Measurements from ENCODE around the gene ATF6. TPM values are rescaled to one million over a fixed set of nuclear protein-coding genes. Genes with fewer than 3 reads are reported as not detected.
A peak's percentile ranks its signal among the peaks of the same experiment; 100 is the strongest.

Gene ATF6
- total RNA-seq, 1 donor from 2014 or later = 76.2 TPM

DNA sequence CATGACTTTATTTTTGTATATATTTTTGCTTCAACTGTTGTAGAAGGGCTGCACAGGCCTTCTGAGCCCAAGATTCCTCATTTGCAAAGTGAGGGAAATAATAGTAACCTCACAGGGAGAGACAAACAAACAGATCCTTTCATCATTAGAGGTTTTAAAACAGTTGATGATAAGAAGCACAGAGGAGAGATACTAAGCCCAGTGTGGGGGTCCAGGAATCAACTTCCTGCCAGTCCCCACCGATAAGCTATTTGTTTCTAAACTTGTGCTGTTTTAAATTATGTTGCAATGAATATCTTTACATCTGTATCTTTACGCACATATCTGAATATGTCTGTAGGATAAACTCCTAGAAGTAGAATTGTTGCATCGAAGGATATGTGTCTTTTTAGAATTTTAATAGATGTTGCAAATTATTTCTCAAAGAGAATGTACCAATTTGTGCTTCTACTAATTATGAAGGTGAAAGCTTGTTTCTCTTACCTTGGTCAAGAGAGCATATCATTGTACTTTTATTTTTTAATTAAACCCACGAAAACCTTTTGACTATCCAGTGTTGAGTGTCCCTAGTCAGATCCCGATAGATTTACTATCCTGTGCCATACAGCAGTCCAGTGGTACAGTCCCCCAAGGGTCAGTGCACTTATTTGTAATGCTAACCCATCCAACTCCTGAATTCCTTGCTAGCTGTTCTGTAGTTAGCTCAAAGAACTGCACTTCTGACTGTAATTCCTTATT is 34.0 kb upstream of the ATF6 start:
- no peak for DNase-seq (ENCODE audit: low read depth in 2 of 2)

DNA sequence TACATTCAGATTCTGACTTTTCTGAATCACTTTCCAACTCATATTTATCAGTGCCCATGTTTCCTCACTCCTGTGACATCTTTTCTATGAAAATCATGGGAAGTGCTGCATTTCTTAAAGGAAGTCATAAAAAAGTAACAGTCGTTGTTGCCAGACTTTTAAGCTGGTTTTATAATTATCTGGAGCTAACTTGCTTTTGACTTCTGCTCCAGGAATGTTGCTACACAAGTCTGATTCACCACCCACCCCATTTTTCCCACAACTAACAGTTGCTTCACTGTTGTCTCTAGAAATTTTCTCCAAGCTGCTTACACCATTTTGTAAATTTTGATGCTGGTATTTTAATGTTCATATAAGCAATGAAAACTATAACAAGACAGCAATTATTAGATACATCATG is 32.6 kb upstream of the ATF6 start:
- DNase-seq (ENCODE audit: low read depth in 2 of 2) = peak in 1 of 2 donors; percentile 90

DNA sequence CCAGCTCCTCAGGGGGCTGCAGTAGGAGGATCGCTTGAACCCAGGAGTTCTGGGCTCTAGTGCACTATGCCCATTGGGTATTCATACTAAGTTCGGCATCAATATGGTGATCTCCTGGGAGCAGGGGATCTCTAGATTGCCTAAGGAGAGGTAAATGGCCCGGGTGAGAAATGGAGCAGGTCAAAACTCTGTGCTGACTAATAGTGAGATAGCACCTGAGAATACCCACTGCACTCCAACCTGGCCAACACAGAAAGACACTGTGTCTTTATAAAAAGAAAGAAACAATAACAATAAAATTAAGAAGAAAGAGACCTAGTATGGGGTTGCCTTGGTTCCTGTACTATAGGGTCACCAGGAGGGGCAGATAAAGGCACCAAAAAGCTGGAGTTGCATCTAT is 30.3 kb upstream of the ATF6 start:
- DNase-seq (ENCODE audit: low read depth in 2 of 2) = no peak

DNA sequence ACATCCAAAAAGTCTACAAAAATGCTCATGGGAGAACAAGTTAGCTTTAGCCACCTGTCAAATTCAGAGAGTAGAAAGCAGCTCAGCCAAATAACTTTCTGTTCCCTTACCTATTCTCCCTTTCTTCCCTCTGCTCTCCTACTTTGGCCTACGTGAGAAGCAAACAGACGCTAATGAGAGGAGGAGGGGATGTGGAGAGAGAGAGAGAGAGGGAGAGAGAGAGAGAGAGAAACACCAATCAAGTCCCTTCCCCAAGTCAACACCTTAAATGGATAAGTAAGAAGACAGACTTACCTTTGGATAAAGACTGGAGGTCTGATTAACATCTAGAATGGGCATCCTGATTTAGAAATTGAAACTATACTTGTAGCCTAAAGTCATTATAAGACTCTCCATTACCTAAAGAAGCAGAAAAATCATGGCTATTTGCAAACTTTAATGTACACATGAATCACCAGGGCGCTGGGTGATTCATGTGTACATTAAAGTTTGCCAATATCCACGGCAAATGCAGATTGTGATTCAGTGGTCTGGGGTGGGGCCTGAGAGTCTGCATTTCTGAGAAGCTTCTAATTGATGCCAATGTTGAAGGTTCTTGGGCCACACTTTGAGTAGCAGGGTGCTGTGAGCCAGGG is 29.7 kb upstream of the ATF6 start:
- no peak for DNase-seq (ENCODE audit: low read depth in 2 of 2)

DNA sequence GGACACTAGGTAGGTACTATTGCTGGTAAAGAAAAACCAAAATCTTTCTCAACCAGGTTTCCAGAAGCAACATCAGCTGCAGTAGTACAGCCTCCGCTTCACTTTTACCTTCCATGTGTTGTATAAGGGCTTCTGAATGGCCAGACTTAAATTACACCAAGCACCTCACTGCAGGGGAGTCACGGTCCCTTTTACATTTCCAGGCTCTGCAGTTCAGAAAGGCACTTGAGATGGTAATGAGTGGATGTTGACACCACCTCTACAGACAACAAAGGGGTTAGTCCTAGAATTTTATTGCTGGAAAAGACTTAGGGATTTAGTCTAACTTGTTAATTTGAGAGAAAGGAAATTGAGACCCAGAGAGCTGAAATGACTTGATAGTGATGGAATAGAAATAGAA is 28.5 kb upstream of the ATF6 start:
- no peak for DNase-seq (ENCODE audit: low read depth in 2 of 2)

DNA sequence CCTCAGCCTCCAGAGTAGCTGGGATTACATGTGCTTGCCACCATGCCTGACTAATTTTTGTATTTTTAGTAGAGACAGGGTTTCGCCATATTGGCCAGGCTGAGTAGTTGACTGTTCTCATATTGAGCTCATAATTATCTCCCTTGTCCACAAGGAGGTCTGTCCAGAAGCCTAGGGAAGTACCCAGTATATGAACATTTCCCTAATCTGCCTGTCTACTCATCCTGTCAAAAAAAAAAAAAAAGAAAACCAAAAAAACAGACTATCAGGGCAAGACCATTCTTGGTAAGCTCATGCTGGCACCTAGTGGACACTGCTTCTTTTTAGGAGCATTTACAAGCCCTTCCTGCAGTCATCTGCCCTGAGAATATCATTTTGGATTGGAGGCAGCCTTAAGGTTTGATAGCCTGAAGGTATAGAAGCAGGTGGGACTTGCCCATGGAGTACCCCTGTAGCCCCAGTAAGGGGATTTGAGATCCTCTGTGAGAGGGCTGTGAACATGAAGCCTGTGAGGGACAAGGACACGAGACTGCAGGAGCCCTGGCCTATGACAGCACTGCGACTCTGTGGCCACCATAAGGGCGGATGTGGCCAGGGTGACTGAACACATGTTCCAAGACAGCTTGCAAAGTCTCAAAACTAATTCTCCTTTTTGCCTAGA is 27.4 kb upstream of the ATF6 start:
- DNase-seq (ENCODE audit: low read depth in 2 of 2) = peak; percentile 66 to 88

DNA sequence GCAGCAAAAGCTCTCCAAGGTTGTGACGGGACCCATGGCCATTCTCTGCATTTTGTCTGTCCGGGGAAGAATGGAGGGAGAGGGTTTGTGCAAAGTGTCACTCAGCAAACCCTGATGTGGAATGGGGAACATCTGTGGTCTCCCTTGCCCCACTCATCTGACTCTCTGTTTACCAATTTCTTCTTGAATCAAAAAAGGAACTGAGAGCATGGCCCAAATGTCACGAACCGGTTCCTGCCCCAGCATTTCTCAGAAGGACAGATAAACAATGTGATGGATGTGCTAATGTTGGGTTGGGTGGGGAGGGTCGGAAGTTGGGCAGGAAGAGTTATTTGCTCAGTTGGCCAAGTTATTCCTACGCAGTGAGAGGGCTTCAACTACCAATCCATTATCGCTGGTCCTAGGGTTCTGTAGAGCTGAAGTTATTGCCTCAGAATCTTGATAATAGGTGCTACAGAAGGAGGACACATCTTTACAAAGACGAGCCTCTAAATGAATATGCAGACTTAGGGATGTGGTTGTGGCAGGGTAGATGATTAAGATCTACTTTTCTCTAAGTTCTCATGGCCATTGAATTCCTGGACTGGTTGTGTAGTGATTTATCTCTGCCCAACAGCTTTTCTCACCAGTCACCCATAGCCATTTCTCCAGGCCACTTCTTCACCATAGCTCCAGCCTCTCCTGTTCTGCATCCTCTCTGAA is 26.1 kb upstream of the ATF6 start:
- DNase-seq (ENCODE audit: low read depth in 2 of 2) = peak in 1 of 2 donors; percentile 32

DNA sequence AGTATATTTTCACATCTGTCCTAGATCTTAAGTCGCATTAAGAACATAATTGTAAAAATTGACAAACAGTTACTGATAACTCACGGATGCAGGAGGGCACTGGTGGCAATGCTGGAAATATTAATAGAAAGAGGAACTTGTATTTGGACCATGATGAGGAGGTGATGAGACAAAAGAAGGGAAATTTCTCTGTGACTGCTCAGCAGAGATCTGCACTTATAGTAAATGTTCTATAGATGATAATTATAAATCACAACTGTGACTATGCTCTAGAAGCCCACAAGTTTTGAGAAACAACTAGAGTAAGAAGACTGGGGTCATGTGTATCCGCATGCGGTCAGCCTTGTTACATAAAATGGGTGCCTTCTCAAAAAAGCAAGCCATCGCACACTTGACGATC is 25.2 kb upstream of the ATF6 start:
- no peak for DNase-seq (ENCODE audit: low read depth in 2 of 2)

DNA sequence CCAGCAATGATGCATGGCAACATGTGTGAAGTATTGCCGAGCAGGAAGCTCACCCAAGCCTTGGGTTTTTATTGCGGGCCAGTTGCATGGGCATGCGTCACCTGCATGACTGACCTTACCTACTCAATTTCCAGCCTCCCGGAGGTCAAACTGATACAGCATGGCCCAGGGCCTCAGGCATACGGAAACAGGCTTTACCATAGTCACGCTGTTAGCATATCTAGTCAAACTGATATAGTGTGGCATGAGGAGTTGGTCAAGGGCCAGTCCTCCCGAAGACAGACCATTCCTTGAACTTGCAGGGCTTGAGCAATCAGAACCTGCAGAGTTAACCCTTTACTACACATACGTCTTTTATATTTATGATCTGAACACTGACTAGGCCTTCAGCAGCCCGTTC is 22.9 kb upstream of the ATF6 start:
- DNase-seq (ENCODE audit: low read depth in 2 of 2) = no peak

DNA sequence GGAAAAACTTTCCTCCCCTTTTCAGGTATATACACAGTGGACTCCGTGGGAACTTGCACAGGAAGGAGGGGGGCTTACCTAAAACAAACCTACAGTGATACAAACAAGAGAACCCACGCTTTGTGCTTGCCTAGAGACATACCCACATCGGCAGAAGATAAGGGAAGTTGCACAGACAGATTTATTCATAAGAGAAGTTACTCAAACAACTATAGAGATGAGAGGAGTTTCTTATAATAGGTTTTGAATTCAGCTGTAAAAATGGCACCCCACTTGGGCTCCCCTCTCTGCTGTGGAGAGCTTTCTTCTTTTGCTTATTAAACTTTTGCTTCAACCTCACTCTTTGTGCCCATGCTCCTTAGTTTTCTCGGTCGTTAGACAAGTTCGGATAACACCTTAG is 18.3 kb upstream of the ATF6 start:
- DNase-seq (ENCODE audit: low read depth in 2 of 2) = no peak

DNA sequence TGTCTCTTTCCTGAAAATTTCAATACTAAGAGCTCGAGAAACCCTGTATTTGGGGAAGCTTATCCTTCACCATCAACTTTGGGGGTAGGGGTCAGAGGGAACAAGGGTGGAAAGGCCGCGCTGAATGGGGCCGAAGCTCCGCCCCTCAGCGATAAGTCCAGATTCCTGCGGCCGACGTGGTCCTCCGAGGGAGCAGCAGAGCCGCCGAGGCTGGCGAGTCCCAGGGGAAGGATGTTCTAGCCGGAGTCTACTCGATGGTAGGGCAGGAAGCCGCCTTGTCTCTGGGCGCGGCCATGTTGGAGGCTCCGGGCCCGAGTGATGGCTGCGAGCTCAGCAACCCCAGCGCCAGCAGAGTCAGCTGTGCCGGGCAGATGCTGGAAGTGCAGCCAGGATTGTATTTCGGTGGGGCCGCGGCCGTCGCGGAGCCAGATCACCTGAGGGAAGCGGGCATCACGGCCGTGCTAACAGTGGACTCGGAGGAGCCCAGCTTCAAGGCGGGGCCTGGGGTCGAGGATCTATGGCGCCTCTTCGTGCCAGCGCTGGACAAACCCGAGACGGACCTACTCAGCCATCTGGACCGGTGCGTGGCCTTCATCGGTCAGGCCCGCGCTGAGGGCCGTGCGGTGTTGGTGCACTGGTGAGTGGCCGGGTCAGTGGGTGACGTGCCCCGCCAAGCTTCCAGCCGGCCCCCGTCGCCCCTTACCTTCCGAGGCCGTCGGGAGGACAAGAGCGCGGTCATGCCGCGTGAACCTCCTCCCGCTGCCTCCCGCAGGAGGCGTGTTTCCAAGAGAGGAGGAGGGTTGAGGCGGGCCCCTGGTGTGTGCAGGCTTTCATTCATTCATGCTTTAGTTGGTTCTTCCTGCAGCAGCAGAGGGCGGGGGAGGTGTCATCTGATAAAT is 16.4 kb upstream of the ATF6 start, which contains the start of gene DUSP12:
Gene DUSP12 (plus strand): TSS at position 278 of the 899 bp plus-strand sequence. CDS start 16 bp downstream, at position 294.
- DNase-seq (ENCODE audit: low read depth in 2 of 2) = peak; percentile 94 to 97

DNA sequence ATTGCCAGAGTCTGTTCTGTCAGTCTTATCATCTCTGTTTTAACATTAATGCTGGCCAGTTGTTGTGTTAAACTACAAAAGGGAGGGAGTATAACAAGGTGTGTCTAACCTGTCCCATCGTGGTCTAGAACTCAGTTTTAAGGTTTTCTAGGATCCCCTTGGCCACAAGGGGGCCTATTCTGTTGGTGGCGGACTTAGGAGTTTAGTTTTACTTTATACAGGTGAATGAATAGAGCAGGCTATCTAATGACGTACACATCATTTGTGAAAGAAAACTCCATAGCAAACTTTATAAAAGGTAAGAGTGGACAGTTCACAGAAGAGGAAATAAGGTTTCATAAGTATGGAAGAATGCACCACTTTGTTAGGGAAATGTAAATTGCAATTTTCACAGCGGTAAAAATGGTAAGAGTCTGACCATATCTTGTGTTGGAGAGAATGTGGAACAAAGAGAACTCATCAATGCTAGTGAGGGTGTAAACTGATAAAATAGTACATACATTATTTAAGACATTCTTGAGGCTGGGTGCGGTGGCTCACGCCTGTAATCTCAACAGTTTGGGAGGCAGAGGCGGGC is 2.5 kb upstream of the ATF6 start:
- DNase-seq (ENCODE audit: low read depth in 2 of 2) = peak; percentile 40 to 60

DNA sequence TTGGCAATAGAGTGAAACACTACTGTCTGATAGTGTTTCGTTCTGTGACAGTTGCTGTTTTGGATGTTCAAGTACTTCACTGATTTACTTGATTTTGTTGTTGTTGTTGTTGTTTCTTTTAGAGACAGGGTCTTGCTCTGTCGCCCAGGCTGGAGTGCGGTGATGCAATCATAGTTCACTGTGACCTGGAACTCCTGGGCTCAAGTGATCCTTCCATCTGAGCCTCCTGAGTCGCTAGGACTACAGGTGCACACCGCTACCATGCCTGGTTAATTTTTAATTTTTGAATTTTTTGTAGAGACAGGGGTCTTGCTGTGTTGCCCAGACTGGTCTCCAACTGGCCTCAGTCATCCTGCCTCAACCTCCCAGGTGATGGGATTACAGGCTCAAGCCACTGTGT is 2.3 kb downstream of the ATF6 start:
- no peak for DNase-seq (ENCODE audit: low read depth in 2 of 2)

DNA sequence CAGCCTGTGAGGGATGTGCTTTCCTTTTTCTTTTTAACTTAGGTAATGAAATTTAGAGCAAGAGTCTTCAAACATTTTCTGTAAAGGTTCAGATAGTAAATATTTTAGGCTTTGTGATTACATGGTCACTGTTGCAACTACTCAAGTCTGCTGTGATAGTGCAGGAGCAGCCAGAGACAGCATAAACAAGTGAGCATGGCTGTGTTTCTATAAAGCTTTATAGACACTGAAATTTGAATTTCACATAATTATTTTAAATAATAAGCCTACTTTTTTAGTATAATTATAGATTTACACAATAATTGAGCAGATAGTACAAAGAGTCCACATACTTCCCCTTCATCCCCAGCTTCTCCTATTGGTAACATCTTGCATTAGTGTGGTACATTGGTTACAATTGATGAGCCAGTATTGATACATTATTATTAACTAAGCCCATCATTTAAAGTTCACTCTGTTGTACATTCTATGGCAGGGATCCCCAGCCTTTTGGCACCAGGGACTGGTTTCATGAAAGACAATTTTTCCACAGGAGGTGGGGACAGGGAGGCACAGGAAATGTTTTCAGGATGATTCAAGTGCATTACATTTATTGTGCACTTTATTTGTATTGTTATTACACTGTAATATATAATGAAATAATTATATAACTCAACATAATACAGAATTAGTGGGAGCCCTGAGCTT is 3.0 kb downstream of the ATF6 start:
- peak; percentile 71 to 94 for DNase-seq (ENCODE audit: low read depth in 2 of 2)

DNA sequence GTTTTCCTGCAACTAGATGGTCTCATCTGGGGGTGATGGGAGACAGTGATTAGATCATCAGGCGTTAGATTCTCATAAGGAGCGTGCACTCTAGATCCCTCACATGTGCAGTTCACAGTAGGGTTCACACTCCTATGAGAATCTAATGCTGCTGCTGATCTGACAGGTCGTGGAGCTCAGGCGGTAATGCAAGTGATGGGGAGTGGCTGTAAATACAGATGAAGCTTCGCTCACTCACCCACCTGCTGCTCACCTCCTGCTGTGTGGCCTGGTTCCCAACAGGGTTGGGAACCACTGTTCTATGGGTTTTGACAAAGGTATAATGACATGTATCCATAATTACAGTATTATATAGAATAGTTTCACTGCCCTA is 3.5 kb downstream of the ATF6 start:
- DNase-seq (ENCODE audit: low read depth in 2 of 2) = peak in 1 of 2 donors; percentile 63

DNA sequence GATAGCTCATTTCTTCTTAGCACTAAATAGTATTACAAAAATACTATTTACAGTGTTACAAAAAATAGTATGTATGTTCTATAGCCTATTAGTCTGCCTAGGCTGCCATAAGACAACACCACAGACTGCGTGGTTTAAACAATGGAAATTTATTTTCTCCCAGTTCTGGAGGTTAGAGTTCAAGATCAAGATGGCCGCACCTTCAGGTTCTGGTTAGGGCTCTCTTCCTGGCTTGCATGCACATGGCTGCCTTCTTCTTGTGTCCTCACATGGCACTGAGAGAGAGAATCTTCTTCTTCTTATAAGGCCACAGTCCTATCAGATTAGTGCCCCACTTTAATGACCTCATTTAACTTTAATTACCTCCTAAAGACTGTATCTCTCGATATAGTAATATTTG is 4.1 kb downstream of the ATF6 start:
- DNase-seq (ENCODE audit: low read depth in 2 of 2) = no peak

DNA sequence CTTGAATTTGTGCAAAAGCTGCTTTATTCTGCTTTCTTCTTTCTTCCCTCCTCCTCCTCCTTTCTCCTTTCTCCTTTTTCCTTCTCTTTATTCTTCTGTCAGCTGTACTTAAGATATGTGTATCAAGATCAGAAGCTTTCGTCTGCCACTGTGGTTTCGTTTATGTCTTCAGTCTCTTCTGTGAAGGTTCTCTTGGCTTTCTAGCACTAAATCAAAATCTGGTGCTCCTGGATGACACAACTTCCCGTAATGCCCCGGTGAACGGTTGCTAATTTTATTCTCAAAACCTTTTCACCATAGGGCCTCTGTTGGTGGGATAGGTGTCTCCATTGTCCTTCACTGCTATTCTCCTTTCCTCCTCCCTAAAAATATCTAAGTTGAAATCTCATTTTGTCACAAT is 5.0 kb downstream of the ATF6 start:
- no peak for DNase-seq (ENCODE audit: low read depth in 2 of 2)

DNA sequence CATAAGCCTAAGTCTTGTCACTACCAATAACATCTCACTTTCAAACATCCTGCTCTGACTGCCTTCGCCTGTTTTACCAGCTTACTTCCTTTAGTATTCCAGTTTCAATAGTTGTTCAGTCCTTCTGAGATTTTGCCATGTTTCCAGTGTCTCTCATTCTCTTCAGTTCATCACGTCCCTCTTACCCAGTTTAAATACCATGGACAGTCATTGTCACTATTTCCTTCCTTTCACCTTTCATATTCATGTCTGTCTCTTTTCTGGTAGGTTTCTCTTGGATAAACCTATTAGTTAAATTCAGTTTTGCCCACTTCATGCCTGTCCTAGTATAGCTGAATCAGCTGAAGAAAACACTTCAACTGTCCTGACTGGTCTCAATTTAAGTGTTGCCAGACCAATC is 5.9 kb downstream of the ATF6 start:
- DNase-seq (ENCODE audit: low read depth in 2 of 2) = peak in 1 of 2 donors; percentile 37

DNA sequence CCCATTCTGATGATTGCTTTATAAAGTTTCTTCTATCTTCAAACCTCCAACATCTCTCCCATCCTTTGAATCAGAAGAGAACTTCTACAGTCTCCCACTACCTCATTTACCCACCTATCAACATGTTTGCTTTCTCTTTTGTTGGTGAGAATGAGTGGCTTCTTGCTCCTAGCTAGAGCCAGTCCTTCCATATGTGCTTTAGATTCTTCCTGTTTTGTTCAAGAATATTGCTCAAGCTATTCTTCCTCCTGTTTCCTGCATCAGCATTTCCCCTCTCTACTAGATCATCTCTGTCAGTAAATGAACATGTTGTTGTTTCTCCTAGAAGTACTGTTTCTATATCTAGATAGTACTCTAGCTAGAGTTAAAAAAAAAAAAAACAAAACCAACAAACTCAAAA is 6.3 kb downstream of the ATF6 start:
- DNase-seq (ENCODE audit: low read depth in 2 of 2) = peak; percentile 36 to 61

DNA sequence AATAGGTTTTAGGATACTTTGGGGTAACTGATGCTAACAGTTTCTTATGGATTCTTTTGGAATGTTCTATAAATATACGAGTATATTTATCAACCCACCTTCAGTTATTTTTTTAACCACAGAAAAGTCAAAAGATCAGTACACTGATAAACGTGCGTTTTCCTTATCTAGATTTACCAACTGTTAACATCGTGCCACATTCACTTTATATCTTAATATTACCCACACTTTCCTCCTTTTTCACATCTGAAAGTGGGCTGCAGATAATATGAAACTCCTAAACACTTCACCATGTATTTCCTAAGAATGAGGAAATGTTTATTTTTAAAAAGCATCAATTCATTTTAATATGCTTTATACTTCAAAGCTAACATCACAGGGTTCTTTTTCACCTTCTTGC is 7.7 kb downstream of the ATF6 start:
- no peak for DNase-seq (ENCODE audit: low read depth in 2 of 2)
